Fibroblast of pulmonary artery (primary cell): ENCODE results near the gene LRRC17.

ENCODE experiments used
- DNase-seq: peaks from one replicate; pipeline ENCODE4 v3.0.0-alpha.2; 2010; ENCODE audit warnings: low read depth
- H3K4me3 ChIP-seq: replicated peaks from 2 replicates; pipeline ENCODE4 v1.5.1; 2011; ENCODE audit warnings: low read depth, mild to moderate bottlenecking, control low read depth, low read length, moderate library complexity
- TF ChIP-seq, protein P1 (sequence below): IDR thresholded peaks from 2 replicates; pipeline ENCODE4 v1.5.1; 2011; ENCODE audit warnings: mild to moderate bottlenecking, control low read depth, low read length, inconsistent platforms; ENCODE audit errors: missing control alignments

Gene LRRC17

DNA sequence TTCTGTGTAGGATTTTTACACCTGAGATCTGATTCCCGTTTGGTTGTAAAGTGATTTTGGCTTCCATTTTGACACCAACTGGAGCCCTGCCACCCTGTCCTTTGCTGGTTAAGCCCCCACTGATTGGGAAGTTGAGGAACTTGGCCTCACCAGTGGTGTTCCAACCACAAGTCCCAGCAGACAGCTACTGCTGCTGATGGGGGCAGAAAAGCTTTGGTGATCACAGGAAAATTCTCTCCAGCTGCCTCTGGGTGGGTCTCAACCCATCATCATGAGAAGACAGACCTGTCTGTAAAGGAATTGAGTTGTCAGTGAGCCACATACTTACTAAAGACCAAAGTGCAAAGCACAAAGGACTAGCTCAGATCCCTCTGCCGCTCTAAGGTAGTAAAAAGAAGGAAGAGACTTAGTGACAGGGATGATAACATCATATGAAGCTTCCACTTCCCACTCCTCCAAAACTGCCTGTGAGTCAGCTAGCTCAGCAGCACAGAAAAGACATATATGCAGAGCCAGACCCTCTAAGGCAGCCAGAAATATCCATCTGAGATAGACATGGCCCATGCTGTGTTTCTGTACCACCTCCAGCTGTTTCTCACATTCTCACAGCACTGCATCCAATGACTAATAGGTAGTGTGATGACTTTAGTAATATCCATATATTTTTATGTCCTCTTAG is 22.4 kb upstream of the LRRC17 start:
- peak; percentile 66 for DNase-seq
- TF ChIP-seq, protein P1, sequence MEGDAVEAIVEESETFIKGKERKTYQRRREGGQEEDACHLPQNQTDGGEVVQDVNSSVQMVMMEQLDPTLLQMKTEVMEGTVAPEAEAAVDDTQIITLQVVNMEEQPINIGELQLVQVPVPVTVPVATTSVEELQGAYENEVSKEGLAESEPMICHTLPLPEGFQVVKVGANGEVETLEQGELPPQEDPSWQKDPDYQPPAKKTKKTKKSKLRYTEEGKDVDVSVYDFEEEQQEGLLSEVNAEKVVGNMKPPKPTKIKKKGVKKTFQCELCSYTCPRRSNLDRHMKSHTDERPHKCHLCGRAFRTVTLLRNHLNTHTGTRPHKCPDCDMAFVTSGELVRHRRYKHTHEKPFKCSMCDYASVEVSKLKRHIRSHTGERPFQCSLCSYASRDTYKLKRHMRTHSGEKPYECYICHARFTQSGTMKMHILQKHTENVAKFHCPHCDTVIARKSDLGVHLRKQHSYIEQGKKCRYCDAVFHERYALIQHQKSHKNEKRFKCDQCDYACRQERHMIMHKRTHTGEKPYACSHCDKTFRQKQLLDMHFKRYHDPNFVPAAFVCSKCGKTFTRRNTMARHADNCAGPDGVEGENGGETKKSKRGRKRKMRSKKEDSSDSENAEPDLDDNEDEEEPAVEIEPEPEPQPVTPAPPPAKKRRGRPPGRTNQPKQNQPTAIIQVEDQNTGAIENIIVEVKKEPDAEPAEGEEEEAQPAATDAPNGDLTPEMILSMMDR: no peak
- H3K4me3 ChIP-seq: no peak overlapping the region

DNA sequence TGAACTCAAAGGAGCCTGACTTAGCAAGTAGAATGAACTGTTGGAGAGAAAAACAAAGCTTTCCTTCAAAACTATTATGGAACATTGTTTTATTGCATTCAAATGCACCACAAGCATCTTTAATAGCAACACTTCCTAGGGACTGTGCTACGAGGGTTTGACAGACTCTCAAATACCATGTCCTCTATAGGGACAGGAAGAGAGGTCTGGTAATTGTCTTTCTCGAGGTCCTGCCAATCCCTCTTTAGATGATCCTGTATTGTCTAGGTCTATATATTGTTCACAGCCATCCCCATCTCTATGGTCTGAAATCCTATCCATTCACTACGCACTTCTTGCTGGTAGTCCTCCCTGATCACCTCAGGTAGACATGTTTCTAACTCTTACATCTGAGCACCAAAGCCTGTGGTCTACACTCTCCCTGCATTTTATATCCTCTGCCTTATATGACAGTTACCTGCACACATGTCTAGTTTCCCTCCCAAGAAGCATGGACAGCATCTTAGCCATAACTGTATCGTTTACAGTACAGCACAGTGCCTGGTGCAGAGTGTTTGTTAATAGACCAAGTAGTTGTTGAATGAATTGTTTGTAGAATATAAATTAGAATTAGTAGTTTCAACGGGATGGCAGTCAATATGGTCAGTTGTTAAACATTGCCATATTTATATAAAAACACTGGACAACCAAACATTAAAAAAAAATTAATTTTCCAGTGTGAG is 21.7 kb upstream of the LRRC17 start:
- TF ChIP-seq, protein P1: no peak
- DNase-seq: no peak
- H3K4me3 ChIP-seq: no peak overlapping the region

DNA sequence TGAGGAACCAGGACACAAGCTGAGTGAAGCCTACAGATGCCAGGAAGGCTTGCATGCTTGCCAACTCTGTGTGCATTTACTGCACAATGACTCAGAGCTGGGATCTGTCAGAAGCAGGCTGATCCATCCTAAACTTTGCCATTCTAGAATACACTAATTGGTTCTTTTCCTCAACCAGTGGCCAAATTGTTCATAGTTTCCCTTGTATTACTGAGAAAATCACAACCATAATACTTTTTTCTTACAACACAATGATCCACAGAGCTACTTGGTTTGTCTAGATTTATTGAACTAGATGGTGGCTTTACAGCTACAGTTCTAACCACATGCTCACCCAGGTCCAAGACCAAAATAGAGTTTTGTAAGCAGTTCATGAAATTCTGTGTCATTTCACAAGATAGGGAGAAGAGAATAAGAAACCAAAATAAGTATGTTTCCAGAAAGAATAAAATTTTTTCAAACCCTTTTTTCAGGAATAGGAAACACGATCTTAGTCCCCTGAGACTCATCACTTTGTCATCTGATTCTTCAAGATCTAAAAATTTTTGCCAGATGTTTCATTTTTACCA is 21.0 kb upstream of the LRRC17 start:
- no peak overlapping the region for H3K4me3 ChIP-seq
- DNase-seq: peak; percentile 85
- TF ChIP-seq, protein P1: no peak

DNA sequence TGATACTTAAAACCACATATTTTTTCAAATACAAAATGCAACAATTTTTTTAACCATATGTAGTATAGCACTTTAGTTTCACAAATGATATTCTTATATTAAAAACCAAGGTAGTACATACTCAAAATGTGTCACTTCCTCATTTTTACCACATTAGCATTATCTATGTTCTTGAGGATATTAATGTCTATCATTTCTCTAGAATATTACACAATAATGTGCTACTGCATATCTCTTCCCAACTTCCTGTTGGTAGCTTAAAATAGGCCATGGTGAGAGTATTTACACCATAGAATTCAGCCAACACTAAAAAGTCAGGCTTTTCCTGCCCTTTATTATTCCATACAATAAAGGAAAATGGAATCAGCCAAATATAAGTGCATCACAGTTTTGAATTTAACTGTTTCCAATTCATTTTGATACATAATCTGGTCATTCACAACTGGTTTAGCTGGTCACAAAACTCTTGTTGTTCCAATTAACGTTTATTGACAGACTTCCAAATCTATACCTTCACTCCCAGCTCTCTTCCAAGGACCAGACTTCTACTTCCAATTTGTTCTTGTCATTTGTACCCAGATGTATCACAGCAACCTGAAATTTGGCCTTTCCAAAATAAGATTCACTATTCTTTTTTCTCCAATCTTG is 20.0 kb upstream of the LRRC17 start:
- peak; percentile 79 for DNase-seq
- no peak overlapping the region for H3K4me3 ChIP-seq
- TF ChIP-seq, protein P1: no peak

DNA sequence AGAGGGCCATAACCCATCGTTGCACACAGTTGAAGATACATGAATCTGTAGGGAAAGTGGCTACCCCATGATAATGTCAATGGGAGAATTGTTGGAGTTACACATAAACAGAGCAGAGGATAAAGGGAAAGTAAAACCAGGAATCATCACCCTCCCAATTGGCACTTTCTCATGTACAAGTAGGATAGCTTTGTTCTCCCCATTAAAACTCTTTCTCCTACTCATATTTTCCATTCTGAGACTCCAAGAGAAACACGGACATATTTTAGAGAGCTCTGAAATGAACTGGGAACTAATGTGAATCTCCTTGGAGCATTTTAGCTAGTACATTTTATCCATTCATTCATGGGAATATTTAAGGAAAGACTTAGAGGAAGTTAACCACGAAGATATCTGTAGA is 17.2 kb upstream of the LRRC17 start:
- no peak for DNase-seq
- H3K4me3 ChIP-seq: no peak overlapping the region
- TF ChIP-seq, protein P1: no peak

DNA sequence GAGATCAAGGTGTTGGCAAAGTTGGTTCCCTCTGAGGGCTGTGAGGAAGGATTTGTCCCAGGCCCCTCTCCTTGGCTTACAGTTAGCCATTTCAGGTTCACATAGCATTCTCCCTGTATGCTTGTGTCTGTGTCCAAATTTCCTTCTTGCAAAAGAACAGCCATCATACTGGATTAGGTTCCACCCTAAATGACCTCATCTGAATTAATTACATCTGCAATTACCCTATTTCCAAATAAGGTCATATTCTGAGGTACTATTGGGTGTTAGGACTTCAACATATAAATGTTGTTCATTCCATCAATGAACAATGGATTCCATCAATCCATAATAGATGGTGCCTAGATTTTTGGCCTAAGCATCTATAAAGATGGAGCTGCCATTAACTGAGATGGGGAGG is 16.2 kb upstream of the LRRC17 start:
- TF ChIP-seq, protein P1: no peak
- H3K4me3 ChIP-seq: no peak overlapping the region
- no peak for DNase-seq
